HG02642 (cell line): Measurements from ENCODE around the gene GMEB2.
"Not testable (repeated sequence)": the region's sequence is repeated elsewhere in the genome, so short reads cannot be mapped to it uniquely, and the experiment has no call there.

ENCODE experiments used
- ATAC-seq: cut with Tn5 transposase; IDR thresholded peaks from one replicate; pipeline ENCODE4 v1.9.1; 2021; ENCODE audit warnings: mild to moderate bottlenecking; ENCODE audit not compliant: unreplicated experiment, poor library complexity

Gene GMEB2

DNA sequence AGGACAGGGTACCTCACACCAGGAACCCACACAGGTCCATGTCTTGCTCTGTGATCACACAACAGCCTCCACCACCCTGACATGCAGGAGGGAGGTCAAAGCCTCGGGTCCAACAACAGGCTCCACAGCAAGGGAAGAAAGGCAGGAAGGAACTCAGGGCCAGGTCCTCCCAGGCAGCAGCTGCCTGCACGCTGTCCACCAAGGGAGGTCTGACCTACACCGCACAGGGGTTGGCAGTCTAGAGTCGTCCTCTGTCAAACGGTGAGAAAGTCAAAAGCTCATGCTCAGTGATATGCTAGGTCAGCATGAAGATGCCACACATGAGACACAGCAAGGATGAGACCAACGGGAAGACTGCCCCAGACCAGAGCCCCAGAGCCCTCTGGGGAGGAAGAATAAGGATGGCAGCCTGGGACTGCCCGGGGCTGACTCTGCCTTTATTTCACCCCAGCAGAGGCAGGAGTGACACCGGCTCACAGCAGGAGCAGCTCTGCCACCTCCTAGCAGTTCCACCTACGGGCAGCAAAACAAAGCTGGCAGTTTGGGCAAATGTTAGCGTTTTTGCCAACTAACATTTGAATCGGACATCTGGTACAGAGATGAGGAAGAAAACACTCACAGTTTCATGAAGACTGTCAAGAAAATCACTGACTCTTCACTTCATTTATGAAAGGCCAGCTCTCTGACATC lies 8.5 kb downstream of the GMEB2 start:
- ATAC-seq = no peak

DNA sequence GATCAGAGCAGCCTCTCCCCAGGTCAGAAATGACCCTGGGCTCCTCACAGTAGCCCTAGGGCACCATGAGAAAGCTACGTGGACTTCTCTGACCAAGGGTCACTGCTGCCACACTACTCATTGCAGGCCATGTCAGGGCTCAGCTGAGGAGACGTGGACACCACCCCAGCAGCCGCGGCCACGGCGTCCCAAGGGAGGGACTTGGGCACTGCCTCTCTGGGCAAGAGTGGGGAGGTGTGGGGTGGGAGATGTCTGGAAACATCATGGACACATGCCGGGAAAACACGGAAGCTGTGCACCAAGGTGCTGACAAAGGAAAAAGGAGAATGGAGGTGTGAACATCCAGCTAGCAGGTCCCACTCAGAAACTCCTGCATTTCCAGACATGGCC lies 9.0 kb downstream of the GMEB2 start:
- ATAC-seq = no peak

DNA sequence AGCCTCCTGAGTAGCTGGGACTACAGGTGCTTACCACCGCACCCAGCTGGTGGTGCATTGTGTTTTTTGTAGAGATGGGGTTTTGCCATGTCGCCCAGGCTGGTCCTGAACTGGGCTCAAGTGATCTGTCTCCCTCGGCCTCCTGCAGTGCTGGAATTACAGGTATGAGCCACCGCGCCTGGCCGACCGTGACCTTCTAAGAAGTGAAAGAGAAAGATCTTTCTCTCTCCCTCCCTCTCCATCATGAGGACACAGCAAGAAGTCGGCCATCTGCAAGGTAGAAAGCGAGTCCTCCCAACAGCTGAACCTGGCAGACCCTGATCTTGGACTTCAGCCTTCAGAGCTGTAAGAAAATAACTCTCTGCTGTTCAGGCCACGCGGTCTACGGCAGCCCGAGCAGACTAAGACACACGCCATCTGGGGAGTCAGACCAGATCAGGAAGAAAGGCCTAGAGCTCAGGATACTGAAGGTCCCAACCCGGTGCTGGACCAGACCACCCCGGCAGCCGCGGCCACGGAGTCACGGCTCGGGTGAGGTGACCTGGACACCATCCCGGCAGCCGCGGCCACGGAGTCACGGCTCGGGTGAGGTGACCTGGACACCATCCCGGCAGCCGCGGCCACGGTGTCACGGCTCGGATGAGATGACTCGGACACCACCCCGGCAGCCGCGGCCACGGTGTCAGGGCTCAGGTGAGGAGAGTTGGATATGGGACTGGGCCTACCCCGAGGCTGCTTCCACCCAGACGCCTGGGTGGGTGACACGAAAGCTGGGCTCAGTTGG lies 9.6 kb downstream of the GMEB2 start:
- ATAC-seq = no peak

DNA sequence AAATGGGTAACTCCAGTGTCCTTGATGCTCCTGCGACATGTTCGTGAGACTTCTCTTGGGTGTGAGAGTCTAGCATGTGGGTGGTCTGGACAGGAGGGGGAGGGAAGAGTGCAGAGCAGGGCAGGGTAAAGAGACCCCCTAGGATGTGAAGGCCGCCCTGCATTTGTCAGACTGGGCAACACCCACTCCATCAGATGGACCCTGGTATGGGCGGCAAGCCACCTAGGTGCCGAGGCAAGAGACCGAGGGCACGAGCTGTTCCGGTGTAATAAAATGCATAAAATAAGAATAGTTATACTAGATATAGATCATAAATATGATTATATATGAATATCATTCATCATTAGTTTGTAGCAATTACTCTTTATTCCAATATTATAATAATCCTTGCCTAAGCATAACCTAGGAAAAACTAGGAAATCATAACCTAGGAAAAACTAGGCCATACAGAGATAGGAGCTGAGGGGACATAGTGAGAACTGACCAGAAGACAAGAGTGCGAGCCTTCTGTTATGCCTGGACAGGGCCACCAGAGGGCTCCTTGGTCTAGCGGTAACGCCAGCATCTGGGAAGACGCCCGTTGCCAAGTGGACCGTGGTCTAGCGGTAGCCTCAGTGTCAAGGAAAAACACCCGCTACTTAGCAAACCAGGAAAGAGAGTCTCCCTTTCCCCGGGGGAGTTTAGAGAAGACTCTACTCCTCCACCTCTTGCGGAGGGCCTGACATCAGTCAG lies 12.9 kb downstream of the GMEB2 start:
- not testable (repeated sequence) for ATAC-seq

DNA sequence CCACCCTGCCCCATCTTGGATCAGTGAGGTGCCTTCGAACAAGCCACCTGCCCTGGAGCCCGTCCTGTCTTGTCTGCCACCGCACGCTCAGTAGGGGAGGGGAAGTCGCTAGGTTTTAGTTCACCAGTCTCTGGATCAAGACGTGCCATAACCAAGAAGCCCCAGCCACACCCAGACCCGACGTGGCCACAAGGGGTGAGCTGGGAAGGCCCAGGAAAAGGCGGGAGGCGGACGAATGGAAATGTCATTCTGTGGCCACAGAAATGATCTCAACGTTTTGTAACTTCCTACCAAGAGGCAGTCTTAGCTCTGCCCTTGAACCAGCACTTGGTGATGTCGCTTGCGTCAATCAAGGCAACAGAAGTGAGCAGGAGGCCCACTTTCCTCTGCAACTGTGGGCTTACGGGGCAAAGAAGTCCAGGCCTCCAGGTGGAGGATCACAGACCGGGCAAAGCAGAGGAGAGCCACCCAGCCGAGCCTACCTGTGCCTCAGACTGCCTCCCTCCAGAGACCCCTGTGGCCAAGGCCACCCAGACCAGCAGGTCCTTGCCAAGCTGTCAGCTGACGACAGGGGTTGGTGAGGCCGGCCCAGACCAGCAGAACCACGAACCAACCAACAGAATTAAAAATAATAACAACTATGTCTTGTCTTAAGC lies 14.5 kb downstream of the GMEB2 start:
- ATAC-seq = no peak

DNA sequence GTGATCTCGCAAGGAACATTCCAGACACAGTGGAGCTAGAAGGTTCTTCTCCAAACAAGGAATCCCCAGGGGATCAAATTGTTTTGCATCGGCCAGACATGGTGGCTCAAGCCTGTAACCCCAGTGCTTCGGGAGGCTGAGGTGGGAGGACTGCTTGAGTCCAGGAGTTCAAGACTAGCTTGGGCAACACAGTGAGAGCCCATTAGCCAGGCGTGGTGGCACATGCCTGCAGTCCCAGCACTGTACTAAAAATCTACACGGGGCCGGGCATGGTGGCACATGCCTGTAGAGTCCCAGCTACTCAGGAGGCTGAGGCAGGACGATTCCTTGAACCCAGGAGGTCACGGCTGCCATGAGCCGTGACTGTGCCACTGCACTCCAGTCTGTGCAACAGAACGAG lies 15.3 kb downstream of the GMEB2 start:
- no peak for ATAC-seq

DNA sequence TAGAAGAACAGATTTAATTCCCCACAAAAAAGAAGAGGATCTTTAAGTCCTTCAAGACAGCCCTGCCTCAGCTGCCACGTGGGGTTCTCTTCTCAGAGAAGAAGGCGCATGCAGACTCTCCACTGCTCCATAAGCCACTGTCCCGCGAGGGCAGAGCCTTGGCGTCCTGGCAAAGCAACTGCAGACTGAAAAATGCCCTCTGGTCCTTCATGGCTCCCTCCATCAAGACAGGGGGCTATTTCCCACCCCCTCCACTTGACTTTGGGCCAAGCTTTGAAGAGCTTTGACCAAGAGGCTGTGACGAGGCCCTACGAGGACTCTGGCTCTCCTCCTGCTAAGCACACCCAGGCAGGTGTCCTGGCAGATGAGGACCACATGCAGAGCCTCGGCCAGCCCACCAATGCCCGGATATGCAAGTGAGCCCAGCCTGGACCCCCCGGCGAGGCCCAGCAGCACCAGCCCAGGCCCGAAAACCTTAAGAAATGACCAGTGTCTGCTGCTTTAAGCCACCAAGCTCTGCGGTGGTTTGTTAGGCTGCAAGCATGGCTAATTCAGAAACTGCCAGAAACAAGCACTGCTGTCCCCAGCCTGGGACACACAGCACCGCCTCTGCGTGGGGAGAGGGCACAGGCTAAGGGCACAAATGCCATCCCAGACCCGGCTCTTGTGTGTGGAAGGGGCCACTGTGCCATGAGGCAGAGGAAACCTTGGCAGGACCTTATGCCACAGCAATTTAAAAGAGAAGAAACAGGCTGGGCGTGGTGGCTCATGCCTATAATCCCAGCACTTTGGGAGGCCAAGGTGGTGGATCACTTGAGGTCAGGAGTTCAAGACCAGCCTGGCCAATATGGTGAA lies 16.1 kb downstream of the GMEB2 start:
- ATAC-seq = no peak

DNA sequence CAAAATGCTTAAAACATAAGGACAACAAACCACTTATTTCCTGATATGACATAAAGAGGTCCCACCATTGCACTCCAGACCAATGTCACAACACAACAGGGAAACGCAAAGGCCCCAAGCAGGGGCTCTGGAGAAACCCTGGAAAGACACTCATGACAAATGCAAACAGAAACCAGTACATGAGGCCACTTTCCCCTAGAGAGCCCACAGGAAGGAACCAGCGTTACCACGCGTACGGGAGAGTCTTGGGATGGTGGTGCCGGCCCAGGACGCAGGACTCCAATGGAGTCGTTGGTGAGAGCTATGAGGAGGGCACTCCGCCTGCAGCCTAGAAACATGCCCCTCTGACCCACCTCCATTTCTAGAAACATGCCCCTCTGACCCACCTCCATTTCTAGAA lies 20.2 kb downstream of the GMEB2 start:
- no peak for ATAC-seq

DNA sequence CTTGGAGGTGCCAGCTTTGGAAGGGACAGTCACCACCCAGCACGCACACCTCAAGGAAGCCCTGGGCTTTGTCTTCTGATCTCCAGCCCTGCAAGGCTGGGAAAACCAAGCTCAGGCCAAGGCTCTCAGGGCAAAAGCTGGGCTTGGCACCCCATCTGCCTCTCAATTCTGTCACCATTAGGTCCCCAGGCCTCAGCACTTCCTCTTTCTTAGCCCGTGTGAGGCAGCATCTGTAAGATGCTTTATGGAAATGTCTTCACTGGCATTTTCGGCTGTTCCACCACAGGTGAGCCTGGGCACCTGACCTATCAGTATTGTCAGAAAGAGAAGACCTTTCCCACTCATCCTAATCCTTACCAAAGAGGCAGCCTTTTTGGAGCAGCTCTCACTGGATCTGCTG lies 24.6 kb downstream of the GMEB2 start:
- no peak for ATAC-seq

DNA sequence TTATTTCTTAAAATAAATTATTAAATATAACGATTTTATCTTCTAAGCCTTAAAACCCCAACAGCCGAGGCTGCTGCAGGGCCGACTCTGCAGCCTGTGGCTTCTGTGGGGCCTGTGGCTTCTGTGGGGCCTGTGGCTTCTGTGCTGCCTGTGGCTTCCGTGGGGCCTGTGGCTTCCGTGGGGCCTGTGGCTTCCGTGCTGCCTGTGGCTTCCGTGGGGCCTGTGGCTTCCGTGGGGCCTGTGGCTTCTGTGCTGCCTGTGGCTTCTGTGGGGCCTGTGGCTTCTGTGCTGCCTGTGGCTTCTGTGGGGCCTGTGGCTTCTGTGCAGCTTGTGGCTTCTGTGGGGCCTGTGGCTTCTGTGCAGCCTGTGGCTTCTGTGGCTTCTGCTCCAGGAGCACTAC lies 25.2 kb downstream of the GMEB2 start:
- ATAC-seq = not testable (repeated sequence)

DNA sequence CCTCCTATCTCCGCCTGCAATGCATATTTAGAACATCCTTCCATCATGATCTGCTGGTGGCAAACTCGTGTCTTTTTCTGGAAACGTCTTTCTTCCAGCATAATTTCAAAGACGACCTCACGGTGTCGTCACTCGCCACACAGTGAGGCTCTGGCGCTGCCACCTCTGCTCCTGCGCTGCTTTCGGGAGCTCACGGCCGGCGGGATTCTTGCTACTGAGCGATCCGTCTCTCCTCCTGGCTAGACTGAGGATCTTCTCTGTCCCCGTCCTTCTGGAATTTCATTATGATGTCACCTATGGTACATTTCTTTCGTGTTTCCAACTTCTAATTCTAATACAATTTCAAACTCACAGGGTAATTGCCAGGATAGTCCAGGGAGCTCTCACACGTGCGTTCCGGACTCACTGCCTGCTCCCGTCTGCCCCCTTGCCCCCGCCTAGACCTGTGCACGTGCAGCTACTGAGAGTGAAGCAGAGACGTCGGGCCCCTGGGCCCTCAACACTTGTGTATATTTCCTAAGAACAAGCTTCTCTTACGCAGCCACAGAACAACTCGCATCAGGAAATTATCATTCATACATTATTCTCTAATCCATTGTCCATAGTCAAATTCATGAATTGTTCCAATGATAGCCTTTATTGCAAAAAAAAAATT lies 27.4 kb downstream of the GMEB2 start:
- no peak for ATAC-seq

DNA sequence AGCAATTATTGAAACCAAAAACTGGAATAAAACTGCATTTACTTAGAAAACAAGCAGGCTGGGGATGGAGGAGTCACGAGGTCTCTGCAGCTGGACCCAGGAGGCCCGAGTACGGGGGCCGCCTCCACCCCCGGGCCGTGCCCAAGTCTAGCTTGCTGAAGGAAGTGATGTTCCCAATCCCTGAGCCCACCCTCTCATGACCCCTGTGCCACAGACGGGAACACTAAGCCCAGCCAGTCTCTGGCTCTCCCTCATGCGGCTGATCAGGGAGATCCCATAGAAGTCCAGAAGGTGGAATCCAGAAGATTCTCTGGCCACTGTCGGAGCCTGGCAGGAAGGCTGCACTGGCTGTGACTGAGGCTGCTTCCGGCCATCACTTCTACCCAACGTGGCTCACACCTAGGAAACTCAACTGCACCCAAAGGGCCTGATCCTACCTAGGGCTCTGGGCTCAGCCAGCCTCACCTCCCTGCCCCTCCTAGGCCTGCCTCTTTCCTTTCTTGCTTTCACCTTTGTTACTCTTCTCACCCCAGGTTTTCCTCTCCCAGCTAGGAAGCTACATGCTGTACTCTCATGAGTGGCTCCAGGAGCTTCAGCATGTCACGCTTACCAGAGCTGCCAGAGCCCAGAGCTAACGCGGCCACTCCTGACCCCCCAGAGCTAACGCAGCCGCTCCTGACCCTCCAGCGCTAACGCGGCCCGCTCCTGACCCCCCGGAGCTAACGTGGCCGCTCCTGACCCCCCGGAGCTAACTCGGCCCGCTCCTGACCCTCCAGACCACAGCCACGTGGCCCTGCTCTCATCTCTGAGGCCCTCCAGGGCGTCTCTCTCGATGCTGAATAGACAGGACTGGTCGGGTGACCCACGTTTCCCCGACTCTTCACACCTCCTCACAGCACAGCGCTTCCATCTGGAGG lies 28.2 kb downstream of the GMEB2 start:
- ATAC-seq = no peak

DNA sequence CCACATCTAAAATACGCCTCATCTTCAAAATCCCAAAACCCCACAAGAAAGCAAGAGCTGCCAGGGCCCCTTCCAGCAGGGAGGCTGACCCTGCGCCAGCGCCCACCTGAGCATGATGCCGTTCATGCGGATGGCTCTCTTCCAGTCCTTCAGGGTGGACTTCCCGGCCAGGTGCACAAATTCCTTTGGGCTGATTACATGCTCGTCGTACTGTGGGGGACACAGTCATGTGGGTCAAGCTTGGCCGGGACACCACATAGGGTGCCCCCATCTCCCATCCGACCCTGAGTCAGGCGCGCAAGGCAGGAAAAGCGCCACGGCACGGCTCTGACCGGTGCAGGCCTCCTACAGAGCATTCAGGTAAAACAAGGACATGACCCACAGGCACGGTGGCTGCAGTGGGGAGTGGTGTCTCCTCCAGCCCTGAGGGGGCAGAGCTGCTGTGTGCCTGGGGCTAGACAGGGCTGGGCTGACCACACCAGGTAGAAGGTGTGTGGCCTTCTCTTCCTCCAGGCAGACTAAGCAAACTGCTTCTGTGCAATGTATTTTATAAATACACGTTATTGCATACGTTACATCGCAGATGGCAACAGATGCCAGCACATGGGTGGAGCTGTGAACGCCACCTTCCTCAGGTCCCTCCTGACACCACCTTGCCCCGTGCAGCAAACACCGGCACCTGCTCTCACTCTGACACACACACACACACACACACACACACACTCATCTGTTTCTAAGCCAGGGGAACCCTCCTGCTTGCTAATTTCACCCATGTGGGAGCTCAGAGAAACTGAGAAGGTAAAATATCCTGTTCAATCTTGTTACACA lies 29.0 kb downstream of the GMEB2 start:
- ATAC-seq = no peak

DNA sequence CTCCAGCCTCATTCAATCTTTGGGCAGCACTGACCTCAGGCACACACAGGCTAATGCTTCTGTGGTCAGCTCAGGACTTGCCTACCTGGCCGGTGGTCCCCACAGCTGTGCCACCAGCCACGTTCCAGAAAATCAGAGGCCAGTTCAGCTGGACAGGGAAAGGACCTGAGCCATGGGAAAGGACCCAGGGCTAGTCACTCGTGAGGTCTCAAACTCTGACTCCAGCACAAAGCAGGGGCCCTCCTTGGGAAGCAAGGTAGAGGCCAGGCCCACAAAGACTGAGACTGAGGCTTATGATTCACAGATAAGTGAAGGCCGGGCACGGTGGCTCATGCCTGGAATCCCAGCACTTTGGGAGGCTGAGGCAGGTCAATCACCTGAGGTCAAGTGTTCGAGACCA lies 30.5 kb downstream of the GMEB2 start:
- no peak for ATAC-seq

DNA sequence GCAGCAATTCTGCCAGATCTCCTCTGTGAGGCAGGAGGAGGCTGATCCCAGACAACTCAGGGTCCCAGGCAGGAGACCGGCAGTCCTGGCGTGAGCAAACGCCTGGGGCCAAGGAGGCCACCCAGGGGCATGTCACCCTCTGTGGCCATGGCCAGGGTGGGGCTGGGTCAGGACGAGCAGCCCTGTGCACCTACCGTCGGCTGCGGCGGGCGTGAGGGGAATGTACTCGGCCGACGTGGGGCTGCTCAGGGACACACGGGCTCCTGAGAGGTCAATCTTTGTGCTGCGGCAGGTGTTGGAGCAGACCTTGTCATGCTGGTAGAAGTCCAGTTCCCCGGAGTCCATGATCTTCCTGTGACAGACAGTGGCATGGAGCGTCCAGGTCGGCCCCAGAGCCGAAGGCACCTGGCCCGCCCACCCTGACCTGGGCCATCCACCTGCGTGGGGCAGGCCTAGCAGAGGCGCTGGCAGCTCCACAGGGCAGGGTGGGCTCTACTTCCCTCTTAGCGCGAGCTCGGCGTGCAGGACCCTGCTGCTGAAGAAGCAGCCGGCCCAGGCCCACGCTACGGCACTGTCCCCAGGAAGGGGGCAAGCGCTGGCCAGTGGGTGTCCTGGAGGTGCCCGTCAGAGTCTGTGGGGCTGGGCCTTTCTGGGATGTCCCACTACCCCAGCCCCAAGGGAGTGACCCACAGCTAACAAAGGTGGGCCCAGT lies 31.3 kb downstream of the GMEB2 start:
- ATAC-seq = no peak

DNA sequence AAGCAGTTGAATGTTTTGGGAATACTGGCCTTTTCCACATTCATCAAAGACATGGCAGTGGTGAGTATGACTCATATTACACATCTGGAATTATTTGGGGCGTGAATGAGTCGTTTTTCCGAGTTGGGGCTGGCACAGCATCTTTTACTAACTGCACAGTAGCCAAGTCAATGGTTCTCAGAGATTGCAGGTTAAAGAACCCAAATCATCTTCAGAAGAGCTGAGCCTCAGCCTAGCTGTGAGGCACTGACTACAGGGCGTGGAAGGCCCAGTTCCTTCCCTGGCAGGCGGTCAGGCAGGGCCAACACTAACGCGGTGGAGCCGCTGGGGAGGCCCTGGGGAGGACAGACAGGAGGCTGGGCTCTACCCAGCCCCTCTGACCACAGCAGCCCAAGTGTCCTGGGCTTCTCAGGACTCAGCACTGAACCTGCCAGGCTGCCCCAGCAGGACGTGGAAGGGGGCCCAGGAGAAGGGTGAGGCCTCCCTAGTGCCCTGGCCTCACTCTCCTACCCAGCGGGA lies 32.8 kb downstream of the GMEB2 start:
- no peak for ATAC-seq

DNA sequence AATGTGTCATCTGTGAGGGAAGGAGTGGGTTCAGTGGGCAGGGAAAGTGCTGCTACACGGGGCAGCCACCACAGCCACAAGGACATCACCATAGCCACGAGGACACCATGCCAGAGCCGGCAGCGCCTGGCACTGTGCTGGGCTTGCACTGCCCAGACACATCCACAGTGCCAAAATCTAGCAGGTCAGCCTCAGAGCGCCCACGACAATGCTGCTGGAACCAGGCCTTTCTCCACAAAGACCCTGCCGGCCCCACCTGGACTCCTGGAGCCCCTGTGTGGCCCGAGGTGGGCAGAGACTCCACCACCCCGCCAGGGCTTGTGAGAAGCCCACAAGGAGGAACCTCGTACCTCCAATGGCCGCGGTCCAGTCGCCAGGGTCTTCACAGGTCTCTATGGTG lies 34.2 kb downstream of the GMEB2 start:
- ATAC-seq = no peak
